Measurements from ENCODE around the gene PHF12. TPM values are rescaled to one million over a fixed set of nuclear protein-coding genes. Genes with fewer than 3 reads are reported as not detected.

The PHF12 gene
- total and polyA plus RNA-seq, 2 of the 13 experiments (the other 11 are each of a cell fraction or from before 2014, with no cell fraction given): 9.8 to 17.1 TPM

DNA sequence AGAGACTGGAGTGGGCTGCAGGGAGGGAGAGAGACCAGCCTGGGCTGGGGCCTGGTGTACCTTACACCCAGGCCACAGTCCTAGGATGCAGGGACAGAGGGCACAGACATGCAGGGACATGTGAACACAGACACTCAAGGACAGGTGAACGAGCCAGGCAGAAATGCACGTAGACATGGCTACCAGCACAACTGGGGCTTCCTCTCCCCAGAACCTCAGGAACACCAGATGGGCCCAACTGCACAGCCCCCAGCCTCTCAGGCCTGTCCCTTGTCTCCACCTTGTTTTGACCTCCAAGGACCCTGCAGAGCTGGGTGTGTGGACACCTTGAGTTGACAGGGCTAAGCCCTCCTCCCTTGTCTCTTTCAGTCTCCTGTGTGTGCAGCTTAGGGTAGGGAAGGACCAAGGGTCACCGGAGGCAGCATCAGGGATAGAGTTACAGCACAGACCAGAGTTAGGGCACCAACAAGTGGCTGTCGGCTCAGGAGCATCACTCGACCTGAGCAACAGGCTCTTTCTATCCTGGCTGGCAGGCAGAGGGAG is 45.3 kb upstream of the PHF12 start (continued):
- TF ChIP-seq CREB1 (IDR thresholded peaks at IDR 0.05) (no peak), CREB1 (CRISPR knock-in tag; IDR thresholded peaks at IDR 0.05) (no peak), NR2F1 (CRISPR knock-in tag; IDR thresholded peaks at IDR 0.05) (no peak), U2AF2 (IDR thresholded peaks at IDR 0.05; ENCODE audit: low read depth, low read length) (no peak), ZNF563 (CRISPR knock-in tag; IDR thresholded peaks at IDR 0.05) (0 out of 2 replicates have a peak, but pooled peaks have one; percentile 35), TMF1 (CRISPR knock-in tag; IDR thresholded peaks at IDR 0.05; ENCODE audit: low read depth) (no peak), HDAC2 (CRISPR knock-in tag; IDR thresholded peaks at IDR 0.05) (peak; percentile 74; the same call in 1 of the 2 replicates), POLR2AphosphoS5 (IDR thresholded peaks at IDR 0.05; ENCODE audit: low read depth, low read length) (no peak), NR2C2 (CRISPR knock-in tag; IDR thresholded peaks at IDR 0.05; ENCODE audit: borderline replicate concordance) (no peak), NRL (CRISPR knock-in tag; IDR thresholded peaks at IDR 0.05; ENCODE audit: borderline replicate concordance) (0 out of 2 replicates have a peak, but pooled peaks have one; percentile 13), ZFY (CRISPR knock-in tag; IDR thresholded peaks at IDR 0.05) (peak; percentile 40; the same call in 1 of the 2 replicates), ZNF101 (CRISPR knock-in tag; IDR thresholded peaks at IDR 0.05; ENCODE audit: borderline replicate concordance, low read depth) (no peak), RBM22 (optimal IDR thresholded peaks at IDR 0.05; ENCODE audit: low read length) (no peak), ZBTB4 (CRISPR knock-in tag; IDR thresholded peaks at IDR 0.05; ENCODE audit: borderline replicate concordance) (no peak), SPEN (CRISPR knock-in tag; IDR thresholded peaks at IDR 0.05; ENCODE audit: low read depth) (peak; percentile 86), BRD4 (CRISPR knock-in tag; IDR thresholded peaks at IDR 0.05) (no peak), ZNF576 (CRISPR knock-in tag; IDR thresholded peaks at IDR 0.05) (no peak), HES4 (CRISPR knock-in tag; IDR thresholded peaks at IDR 0.05; ENCODE audit: borderline replicate concordance) (no peak), ZEB1 (IDR thresholded peaks at IDR 0.05; ENCODE audit: insufficient replicate concordance, low read depth) (peak; percentile 21), ZBTB7A (CRISPR knock-in tag; IDR thresholded peaks at IDR 0.05) (no peak), NFKBIZ (CRISPR knock-in tag; IDR thresholded peaks at IDR 0.05) (no peak), ZNF691 (CRISPR knock-in tag; IDR thresholded peaks at IDR 0.05; ENCODE audit: borderline replicate concordance, low read depth) (peak; percentile 51; the same call in 1 of the 2 replicates), PHF8 (CRISPR knock-in tag; IDR thresholded peaks at IDR 0.05) (peak; percentile 27; the same call in 1 of the 2 replicates), ZMYM4 (CRISPR knock-in tag; IDR thresholded peaks at IDR 0.05) (no peak), ZNF597 (CRISPR knock-in tag; IDR thresholded peaks at IDR 0.05) (no peak), ESRRA (CRISPR knock-in tag; IDR thresholded peaks at IDR 0.05; ENCODE audit: low read depth) (peak; percentile 97), STAT5B (CRISPR knock-in tag; IDR thresholded peaks at IDR 0.05) (no peak)
